Keratinocyte (primary cell): ENCODE data around the gene CIDEB. TPM values are rescaled to one million over a fixed set of nuclear protein-coding genes. Genes with fewer than 3 reads are reported as not detected.

Experiments used
- DNase-seq: peaks from one replicate; pipeline ENCODE4 v3.0.0-alpha.2; 2011; ENCODE audit warnings: low read depth, missing footprints, low spot score
- FAIRE-seq: peaks from 2 replicates; lab custom pipeline; 2011; peaks lifted over from hg19 to GRCh38; lab: Jason Lieb, UNC
- H2AFZ ChIP-seq: 2 replicates; pipeline ENCODE4 v1.6.0; 2012; ENCODE audit warnings: low read length, control low read depth, inconsistent platforms; ENCODE audit not compliant: control insufficient read depth
- H3K27ac ChIP-seq: 2 replicates; pipeline ENCODE4 v1.5.1; 2011; ENCODE audit warnings: low read length; ENCODE audit not compliant: control insufficient read depth, insufficient read depth
- H3K27me3 ChIP-seq: 3 replicates; pipeline ENCODE4 v1.6.0; 2011; ENCODE audit warnings: low read length; ENCODE audit not compliant: control insufficient read depth, insufficient read depth; ENCODE audit errors: extremely low read depth
- H3K36me3 ChIP-seq, 2 experiments: 2 replicates in 1 of 2; 3 replicates in 1 of 2; pipeline ENCODE4 v1.5.1; 2011; ENCODE audit warnings: low read length in 2 of 2, mild to moderate bottlenecking in 1 of 2; ENCODE audit not compliant: control insufficient read depth in 2 of 2, insufficient read depth in 2 of 2; ENCODE audit errors: extremely low read depth in 1 of 2
- H3K4me1 ChIP-seq: 3 replicates; pipeline ENCODE4 v1.5.1; 2011; ENCODE audit warnings: low read length; ENCODE audit not compliant: control insufficient read depth, insufficient read depth; ENCODE audit errors: extremely low read depth
- H3K4me2 ChIP-seq: 3 replicates; pipeline ENCODE4 v1.6.0; 2011; ENCODE audit warnings: low read depth, low read length; ENCODE audit not compliant: control insufficient read depth, insufficient read depth; ENCODE audit errors: extremely low read depth
- H3K4me3 ChIP-seq, 3 experiments: fragments of 200-600 bp in 1 of 3; sonication (generic) in 1 of 3; 2 replicates in 2 of 3; 3 replicates in 1 of 3; pipeline ENCODE4 v1.5.1; 2011 to 2016; ENCODE audit warnings: low read length in 3 of 3, mild to moderate bottlenecking in 3 of 3, control low read depth in 2 of 3, inconsistent platforms in 1 of 3, low read depth in 1 of 3, mixed read lengths in 1 of 3, mixed run types in 1 of 3, moderate library complexity in 1 of 3; ENCODE audit not compliant: control insufficient read depth in 2 of 3, insufficient read depth in 2 of 3; ENCODE audit errors: extremely low read depth in 1 of 3
- H3K79me2 ChIP-seq: 2 replicates; pipeline ENCODE4 v1.6.0; 2012; ENCODE audit warnings: low read length; ENCODE audit not compliant: control insufficient read depth, insufficient read depth
- H3K9ac ChIP-seq: 3 replicates; pipeline ENCODE4 v1.6.0; 2011; ENCODE audit warnings: low read length; ENCODE audit not compliant: control insufficient read depth, insufficient read depth; ENCODE audit errors: extremely low read depth
- H3K9me1 ChIP-seq: 3 replicates; pipeline ENCODE4 v1.6.0; 2011; ENCODE audit warnings: low read length; ENCODE audit not compliant: control insufficient read depth, insufficient read depth; ENCODE audit errors: extremely low read depth
- H3K9me3 ChIP-seq: 2 replicates; pipeline ENCODE4 v1.5.1; 2012; ENCODE audit warnings: low read depth, low read length; ENCODE audit not compliant: control insufficient read depth
- H4K20me1 ChIP-seq: 3 replicates; pipeline ENCODE4 v1.6.0; 2011; ENCODE audit warnings: low read length; ENCODE audit not compliant: control insufficient read depth, insufficient read depth; ENCODE audit errors: extremely low read depth
- EZH2 ChIP-seq: IDR thresholded peaks from one replicate; pipeline ENCODE4 v1.6.1; 2012; ENCODE audit warnings: inconsistent platforms, mild to moderate bottlenecking, low read length, moderate library complexity
- dilution Hi-C: fragments of 300-500 bp; cut with MboI; formaldehyde crosslinking; loops from one replicate; pipeline ENCODE4 v1.7.0; 2020; ENCODE audit warnings: low sequenced_read_pairs; ENCODE audit not compliant: extremely low pct_ligation_motif_present
- polyA plus RNA-seq, 5 experiments: library from polyadenylated mRNA; depleted of rRNA in 3 of 5; stranded (reverse) in 3 of 5; stranded (forward) in 1 of 5; unstranded in 1 of 5; fragments of >200 nt; gene quantifications; 1 replicate in 1 of 5; 2 replicates in 3 of 5; 3 replicates in 1 of 5; pipeline versions ENCODE4 v1.2.1 to v1.2.3, GENCODE V29; 2011 to 2012; ENCODE audit warnings: missing spikeins in 2 of 5, low read depth in 1 of 5, low replicate concordance in 1 of 5
- TF ChIP-seq, protein P1 (sequence below), 3 experiments: IDR thresholded peaks in 1 of 3; conservative IDR thresholded peaks in 1 of 3; optimal IDR thresholded peaks in 1 of 3; 2 replicates in 2 of 3; 3 replicates in 1 of 3; pipeline versions ENCODE3 to v1.5.1; 2011; ENCODE audit warnings: low read length in 3 of 3, mild to moderate bottlenecking in 3 of 3, moderate library complexity in 2 of 3, control low read depth in 1 of 3, inconsistent platforms in 1 of 3; ENCODE audit not compliant: insufficient read depth in 2 of 3; ENCODE audit errors: extremely low read depth in 1 of 3

Gene CIDEB
- polyA plus RNA-seq, 1 donor (not counting 4 experiments of a cell fraction or from before 2014, with no cell fraction given): 3.7 TPM

DNA sequence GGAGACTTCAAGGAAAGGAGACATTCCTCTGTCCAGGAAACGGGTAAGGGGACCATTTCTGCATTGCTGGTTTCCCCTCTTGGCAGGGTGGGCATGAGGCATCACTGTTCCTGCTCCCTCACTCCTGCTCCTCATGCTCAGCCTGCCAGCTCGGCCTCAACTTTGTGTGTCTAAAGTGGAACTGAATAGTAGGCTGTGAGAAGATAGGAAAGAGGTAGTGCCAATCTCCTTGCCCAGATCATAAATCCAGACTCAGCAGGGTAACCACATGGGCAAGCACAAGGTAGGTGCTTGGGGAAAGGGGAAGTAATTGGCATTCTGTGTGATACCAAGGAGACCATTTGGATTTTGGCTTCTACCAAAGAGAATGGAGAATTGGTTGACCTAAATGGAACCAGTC, 6.1 kb upstream of the CIDEB start:
- Histone ChIP-seq H3K4me3 (no peak overlapping the region), H3K9ac (no peak overlapping the region), H3K79me2 (no peaks in the 10 kb centered on the region), H3K4me1 (peaks cover 72% of the 10 kb centered on the region), H2AFZ (no peak overlapping the region), H4K20me1 (no peaks in the 10 kb centered on the region), H3K9me1 (peaks cover 2% of the 10 kb centered on the region), H3K27me3 (no peaks in the 10 kb centered on the region), H3K36me3 (peaks cover 4 to 5% of the 10 kb centered on the region in 2 experiments), H3K9me3 (no peaks in the 10 kb centered on the region), H3K27ac (peak overlapping the region; percentile 33), H3K4me2 (peak overlapping the region; percentile 72)
- DNase-seq (no peak), FAIRE-seq (no peak)
- TF ChIP-seq, protein P1, sequence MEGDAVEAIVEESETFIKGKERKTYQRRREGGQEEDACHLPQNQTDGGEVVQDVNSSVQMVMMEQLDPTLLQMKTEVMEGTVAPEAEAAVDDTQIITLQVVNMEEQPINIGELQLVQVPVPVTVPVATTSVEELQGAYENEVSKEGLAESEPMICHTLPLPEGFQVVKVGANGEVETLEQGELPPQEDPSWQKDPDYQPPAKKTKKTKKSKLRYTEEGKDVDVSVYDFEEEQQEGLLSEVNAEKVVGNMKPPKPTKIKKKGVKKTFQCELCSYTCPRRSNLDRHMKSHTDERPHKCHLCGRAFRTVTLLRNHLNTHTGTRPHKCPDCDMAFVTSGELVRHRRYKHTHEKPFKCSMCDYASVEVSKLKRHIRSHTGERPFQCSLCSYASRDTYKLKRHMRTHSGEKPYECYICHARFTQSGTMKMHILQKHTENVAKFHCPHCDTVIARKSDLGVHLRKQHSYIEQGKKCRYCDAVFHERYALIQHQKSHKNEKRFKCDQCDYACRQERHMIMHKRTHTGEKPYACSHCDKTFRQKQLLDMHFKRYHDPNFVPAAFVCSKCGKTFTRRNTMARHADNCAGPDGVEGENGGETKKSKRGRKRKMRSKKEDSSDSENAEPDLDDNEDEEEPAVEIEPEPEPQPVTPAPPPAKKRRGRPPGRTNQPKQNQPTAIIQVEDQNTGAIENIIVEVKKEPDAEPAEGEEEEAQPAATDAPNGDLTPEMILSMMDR (optimal IDR thresholded peaks at IDR 0.05 in 1 of 3, IDR thresholded peaks at IDR 0.05 in 1 of 3, conservative IDR thresholded peaks at IDR 0.05 in 1 of 3; ENCODE audit: extremely low read depth in 1 of 3, insufficient read depth in 2 of 3, low read length in 3 of 3): no peak
- TF ChIP-seq EZH2: no peak
- dilution Hi-C loops: no loop called here

DNA sequence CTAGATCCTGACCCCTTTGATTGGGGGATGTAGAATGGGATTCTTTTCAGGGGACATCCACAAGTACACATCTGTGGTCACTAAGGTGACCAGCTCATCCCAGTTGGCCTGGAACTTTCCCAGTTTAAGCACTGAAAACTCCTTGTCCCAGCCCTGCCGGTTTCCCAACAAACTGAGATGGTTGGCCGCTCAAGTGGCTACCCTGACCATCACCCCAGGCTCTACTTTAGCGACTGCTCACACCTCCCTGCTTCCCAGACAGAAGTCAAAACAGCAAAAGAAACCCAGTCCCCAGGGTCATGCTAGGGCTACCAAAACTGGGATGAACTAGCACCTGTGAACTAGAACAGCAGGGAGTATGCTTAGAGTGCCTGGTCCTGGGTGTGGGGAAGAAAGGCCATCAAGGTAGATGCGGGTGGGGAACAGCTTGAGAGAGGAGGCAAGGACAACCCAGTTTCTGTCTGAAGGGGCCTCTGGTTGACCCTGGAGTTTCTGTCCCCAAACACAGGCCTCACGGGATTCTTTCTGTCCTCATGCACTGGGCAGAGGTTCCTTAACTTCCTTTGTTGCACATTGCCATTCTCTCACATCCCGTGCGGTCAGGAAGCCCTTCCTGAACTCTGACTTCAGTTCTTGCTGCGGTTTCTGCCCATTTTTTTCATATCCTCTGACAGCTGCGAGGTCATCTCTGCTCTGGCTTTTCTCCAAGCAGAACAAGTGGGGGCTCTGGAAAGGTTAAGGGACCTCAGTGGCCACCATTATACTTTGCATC, 5.1 kb upstream of the CIDEB start:
- Histone ChIP-seq H3K79me2 (peaks cover 4% of the 10 kb centered on the region), H3K27ac (no peak overlapping the region), H4K20me1 (no peaks in the 10 kb centered on the region), H3K4me1 (peaks cover 79% of the 10 kb centered on the region), H3K27me3 (no peaks in the 10 kb centered on the region), H2AFZ (no peak overlapping the region), H3K4me2 (no peak overlapping the region), H3K4me3 (no peak overlapping the region), H3K9ac (no peak overlapping the region), H3K9me1 (peaks cover 2% of the 10 kb centered on the region), H3K36me3 (peaks cover 7 to 14% of the 10 kb centered on the region in 2 experiments), H3K9me3 (no peaks in the 10 kb centered on the region)
- dilution Hi-C loops: no loop called here
- DNase-seq (no peak), FAIRE-seq (no peak)
- TF ChIP-seq, protein P1 (optimal IDR thresholded peaks at IDR 0.05 in 1 of 3, IDR thresholded peaks at IDR 0.05 in 1 of 3, conservative IDR thresholded peaks at IDR 0.05 in 1 of 3; ENCODE audit: extremely low read depth in 1 of 3, insufficient read depth in 2 of 3, low read length in 3 of 3): no peak
- TF ChIP-seq EZH2: no peak
